Gastrocnemius medialis (tissue), 4 donors: Measurements from ENCODE around the gene GCH1. TPM values are rescaled to one million over a fixed set of nuclear protein-coding genes. Genes with fewer than 3 reads are reported as not detected.

Source experiments
- ATAC-seq, 2 donors: fragments of 150-250 bp; one replicate each; pipeline ENCODE4 v1.9.1; 2016
- DNase-seq, 2 donors: peaks; one replicate each; pipeline ENCODE4 v3.0.0-alpha.2; 2019
- H3K27ac ChIP-seq, 4 donors: fragments of 200-600 bp; sonication (generic); 1 replicate in 1 of 4; 2 replicates in 3 of 4; pipeline ENCODE4 v1.5.1; 2016 to 2018; ENCODE audit warnings: mild to moderate bottlenecking in 2 of 4, moderate library complexity in 1 of 4
- H3K27me3 ChIP-seq, 3 donors: fragments of 200-600 bp; sonication (generic) in 2 of 3; 1 replicate in 1 of 3; 2 replicates in 2 of 3; pipeline versions ENCODE4 v1.5.1 to v1.6.0; 2016 to 2019; ENCODE audit warnings: mild to moderate bottlenecking in 1 of 3, moderate library complexity in 1 of 3
- H3K36me3 ChIP-seq, 2 donors: fragments of 200-600 bp; sonication (generic) in 1 of 2; one replicate each; pipeline ENCODE4 v1.5.1; 2017 to 2018
- H3K4me1 ChIP-seq, 2 donors: fragments of 200-600 bp; sonication (generic) in 1 of 2; one replicate each; pipeline ENCODE4 v1.5.1; 2016 to 2017; ENCODE audit warnings: mild to moderate bottlenecking in 2 of 2
- H3K4me3 ChIP-seq, 4 donors: fragments of 200-600 bp; sonication (generic) in 3 of 4; 1 replicate in 1 of 4; 2 replicates in 3 of 4; pipeline ENCODE4 v1.5.1; 2016 to 2019; ENCODE audit warnings: mild to moderate bottlenecking in 2 of 4
- H3K9me3 ChIP-seq, 3 donors: fragments of 200-600 bp; sonication (generic) in 2 of 3; 1 replicate in 1 of 3; 2 replicates in 2 of 3; pipeline ENCODE4 v1.5.1; 2016 to 2019
- POLR2A ChIP-seq, 2 donors: fragments of 450-650 bp; IDR thresholded peaks; one replicate each; pipeline ENCODE4 v1.6.1; 2017; ENCODE audit warnings: antibody characterized with exemption in 2 of 2, mild to moderate bottlenecking in 2 of 2, moderate library complexity in 2 of 2
- in situ Hi-C, 4 donors: fragments of 200-750 bp; cut with MboI; loops; one replicate each; pipeline versions ENCODE4 v1.15.0 to v1.8.0; 2017; ENCODE audit warnings: low sequenced_read_pairs in 4 of 4
- intact Hi-C: fragments of 100-400 bp; cut with DNase I; formaldehyde crosslinking; loops from one replicate; pipeline ENCODE4 v1.15.1; 2023; ENCODE audit warnings: low total_unique reads
- total RNA-seq, 4 donors: library from RNA; depleted of rRNA; stranded (reverse); fragments of >200 nt; gene quantifications; one replicate each; pipeline versions ENCODE4 v1.1.0 to v1.2.3, GENCODE V29; 2016
- TF ChIP-seq, protein P1 (sequence below), 5 experiments: fragments of 450-650 bp in 3 of 5; fragments of 200-600 bp in 2 of 5; sonication (generic) in 2 of 5; IDR thresholded peaks in 4 of 5; conservative IDR thresholded peaks in 1 of 5; 1 replicate in 4 of 5; 2 replicates in 1 of 5; pipeline ENCODE4 v1.5.1; 2016 to 2019; ENCODE audit warnings: antibody characterized with exemption in 5 of 5, mild to moderate bottlenecking in 3 of 5, moderate library complexity in 3 of 5

Gene GCH1
- total RNA-seq, 4 donors from 2014 or later, result 0.53 to 1.6 (median 0.92) TPM

DNA sequence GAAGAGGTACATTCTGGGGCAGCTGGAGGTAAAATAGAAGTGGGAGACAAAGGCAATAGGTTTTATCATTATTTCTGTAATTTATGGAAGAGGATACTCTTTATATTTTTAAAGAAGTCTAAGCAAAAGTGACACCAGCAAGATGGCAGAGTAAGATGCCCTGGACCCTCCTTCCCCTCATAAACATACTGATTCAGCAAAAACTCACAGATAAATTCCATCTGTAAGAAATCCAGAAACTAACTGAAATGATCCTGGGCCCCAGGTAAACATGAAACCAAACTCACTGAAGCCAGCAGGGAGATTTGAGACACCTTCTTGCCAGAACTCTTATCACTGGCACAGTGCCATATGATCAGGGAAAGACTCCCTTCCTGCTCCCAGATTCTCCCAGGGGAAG is 79.9 kb downstream of the GCH1 start:
- in situ Hi-C loops, result no loop called here
- Histone ChIP-seq H3K9me3 (peaks cover 0 to 9% (median 0%) of the 10 kb centered on the region in 3 donors), H3K36me3 (no peaks in the 10 kb centered on the region), H3K4me1 (no peaks in the 10 kb centered on the region), H3K27me3 (no peaks in the 10 kb centered on the region), H3K4me3 (no peak overlapping the region), H3K27ac (no peak overlapping the region)
- intact Hi-C loops, result no loop called here
- DNase-seq, result no peak
- TF ChIP-seq, protein P1, sequence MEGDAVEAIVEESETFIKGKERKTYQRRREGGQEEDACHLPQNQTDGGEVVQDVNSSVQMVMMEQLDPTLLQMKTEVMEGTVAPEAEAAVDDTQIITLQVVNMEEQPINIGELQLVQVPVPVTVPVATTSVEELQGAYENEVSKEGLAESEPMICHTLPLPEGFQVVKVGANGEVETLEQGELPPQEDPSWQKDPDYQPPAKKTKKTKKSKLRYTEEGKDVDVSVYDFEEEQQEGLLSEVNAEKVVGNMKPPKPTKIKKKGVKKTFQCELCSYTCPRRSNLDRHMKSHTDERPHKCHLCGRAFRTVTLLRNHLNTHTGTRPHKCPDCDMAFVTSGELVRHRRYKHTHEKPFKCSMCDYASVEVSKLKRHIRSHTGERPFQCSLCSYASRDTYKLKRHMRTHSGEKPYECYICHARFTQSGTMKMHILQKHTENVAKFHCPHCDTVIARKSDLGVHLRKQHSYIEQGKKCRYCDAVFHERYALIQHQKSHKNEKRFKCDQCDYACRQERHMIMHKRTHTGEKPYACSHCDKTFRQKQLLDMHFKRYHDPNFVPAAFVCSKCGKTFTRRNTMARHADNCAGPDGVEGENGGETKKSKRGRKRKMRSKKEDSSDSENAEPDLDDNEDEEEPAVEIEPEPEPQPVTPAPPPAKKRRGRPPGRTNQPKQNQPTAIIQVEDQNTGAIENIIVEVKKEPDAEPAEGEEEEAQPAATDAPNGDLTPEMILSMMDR (IDR thresholded peaks at IDR 0.05 in 4 of 5, conservative IDR thresholded peaks at IDR 0.05 in 1 of 5), result no peak
- TF ChIP-seq POLR2A (IDR thresholded peaks at IDR 0.05), result no peak
- no peak for ATAC-seq

DNA sequence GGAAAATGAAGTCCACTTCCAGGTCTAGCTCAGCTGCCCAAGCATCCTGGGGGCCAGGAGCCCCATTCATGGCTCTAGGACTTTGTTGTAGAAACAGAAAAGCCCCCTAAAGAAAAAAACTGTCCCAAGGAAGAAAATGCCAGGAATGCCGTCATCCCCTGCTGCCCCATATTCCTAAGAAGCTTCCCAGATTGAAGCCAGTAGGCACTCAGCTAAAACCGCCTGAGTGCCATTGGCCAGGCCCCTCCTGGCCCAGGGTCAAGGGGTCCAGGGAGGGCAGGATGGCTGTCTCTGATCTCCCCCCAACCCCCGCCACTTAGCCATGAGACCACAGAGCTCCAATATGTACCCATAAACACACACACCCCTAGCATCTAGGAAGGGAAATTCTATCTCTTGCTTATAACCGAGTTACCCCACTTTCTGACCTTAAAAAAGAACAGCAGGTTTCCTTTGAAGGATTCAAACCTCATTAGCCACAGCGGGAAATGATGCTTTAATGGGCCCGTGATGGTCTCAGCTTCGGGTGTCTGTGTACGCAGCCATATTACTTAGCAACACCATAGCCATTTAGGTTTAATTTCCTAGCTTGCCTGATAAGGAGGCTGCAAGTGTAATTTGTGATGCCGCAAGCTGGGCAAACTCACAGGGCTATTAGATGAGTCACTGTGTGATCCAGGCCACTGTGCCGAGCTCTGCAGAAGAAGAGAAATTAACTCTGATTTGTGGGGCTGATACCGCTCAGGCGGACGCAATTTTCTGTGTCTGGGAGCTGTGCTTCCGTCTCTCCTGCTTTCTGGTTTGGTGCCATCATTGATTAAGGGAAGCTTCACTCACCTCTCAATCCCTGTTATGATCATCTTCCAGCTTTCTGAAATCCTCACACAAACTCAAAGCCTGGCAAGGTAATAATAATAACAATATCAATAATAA is 84.2 kb downstream of the GCH1 start:
- TF ChIP-seq, protein P1 (IDR thresholded peaks at IDR 0.05 in 4 of 5, conservative IDR thresholded peaks at IDR 0.05 in 1 of 5), result no peak
- no peak for TF ChIP-seq POLR2A (IDR thresholded peaks at IDR 0.05)
- DNase-seq, result no peak
- no peak overlapping the region for H3K27ac ChIP-seq
- intact Hi-C loops (no loop called here), in situ Hi-C loops (loop anchor here in 1 of 4 donors (10.0 kb wide), 1 partner anchor 264 kb away; no protein-coding TSS in a partner anchor)
- no peaks in the 10 kb centered on the region for H3K9me3 ChIP-seq
- H3K4me3 ChIP-seq, result no peak overlapping the region
- H3K36me3 ChIP-seq, result no peaks in the 10 kb centered on the region
- peak in 1 of 2 donors; percentile 31 for ATAC-seq
- H3K4me1 ChIP-seq, result no peaks in the 10 kb centered on the region
- H3K27me3 ChIP-seq, result no peaks in the 10 kb centered on the region

DNA sequence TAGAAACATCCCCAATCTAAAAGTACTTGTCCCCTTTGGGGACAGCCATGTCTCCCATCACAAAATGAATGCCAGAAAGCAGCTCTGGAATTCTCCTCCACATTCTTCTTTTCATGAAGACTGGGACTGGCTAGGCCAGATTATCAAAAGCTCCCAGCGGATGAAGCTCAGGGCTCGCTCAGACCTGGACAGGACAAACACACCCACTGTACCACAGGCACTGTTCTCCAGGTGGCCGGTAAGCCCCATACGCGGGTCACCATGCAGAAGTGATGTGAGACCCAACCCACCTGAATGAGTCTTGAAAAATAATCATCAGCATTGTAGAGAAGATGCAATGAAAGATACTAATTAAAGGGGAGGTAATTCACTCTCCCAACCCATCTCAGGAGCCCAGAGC is 85.1 kb downstream of the GCH1 start:
- TF ChIP-seq, protein P1 (IDR thresholded peaks at IDR 0.05 in 4 of 5, conservative IDR thresholded peaks at IDR 0.05 in 1 of 5), result no peak
- TF ChIP-seq POLR2A (IDR thresholded peaks at IDR 0.05), result no peak
- in situ Hi-C loops (loop anchor here in 1 of 4 donors (10.0 kb wide), 1 partner anchor 263 kb away; no protein-coding TSS in a partner anchor), intact Hi-C loops (no loop called here)
- no peaks in the 10 kb centered on the region for H3K9me3 ChIP-seq
- no peaks in the 10 kb centered on the region for H3K27me3 ChIP-seq
- H3K4me1 ChIP-seq, result no peaks in the 10 kb centered on the region
- ATAC-seq (no peak), DNase-seq (no peak)
- H3K36me3 ChIP-seq, result no peaks in the 10 kb centered on the region
- no peak overlapping the region for H3K4me3 ChIP-seq
- no peak overlapping the region for H3K27ac ChIP-seq

DNA sequence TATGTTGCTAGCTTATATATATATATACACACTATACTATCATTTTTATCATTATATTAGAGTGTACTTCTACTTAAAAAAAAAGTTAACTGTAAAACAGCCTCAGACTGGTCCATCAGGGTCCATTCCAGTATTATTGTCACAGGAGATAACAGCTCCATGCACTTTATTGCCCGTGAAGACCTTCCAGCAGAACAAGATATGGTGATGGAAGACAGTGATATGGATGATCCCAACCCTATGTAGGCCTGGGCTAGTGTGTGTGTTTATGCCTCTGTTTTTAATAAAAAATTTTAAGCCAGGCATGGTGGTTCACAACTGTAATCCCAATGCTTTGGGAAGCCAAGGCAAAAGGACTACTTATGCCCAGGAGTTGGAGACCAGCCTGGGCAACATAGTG is 86.2 kb downstream of the GCH1 start:
- ATAC-seq, result no peak
- no peak for TF ChIP-seq POLR2A (IDR thresholded peaks at IDR 0.05)
- TF ChIP-seq, protein P1 (IDR thresholded peaks at IDR 0.05 in 4 of 5, conservative IDR thresholded peaks at IDR 0.05 in 1 of 5), result no peak

More for the DNA sequence above, 86.2 kb downstream of the GCH1 start:
- intact Hi-C loops (no loop called here), in situ Hi-C loops (loop anchor here in 1 of 4 donors (10.0 kb wide), 1 partner anchor 262 kb away; no protein-coding TSS in a partner anchor)
- H3K9me3 ChIP-seq, result no peaks in the 10 kb centered on the region
- H3K27ac ChIP-seq, result no peak overlapping the region
- no peak overlapping the region for H3K4me3 ChIP-seq
- H3K27me3 ChIP-seq, result no peaks in the 10 kb centered on the region
- H3K36me3 ChIP-seq, result no peaks in the 10 kb centered on the region
- DNase-seq, result no peak
- no peaks in the 10 kb centered on the region for H3K4me1 ChIP-seq
